Stromal cell of bone marrow (primary cell): Measurements from ENCODE around the gene TNNI2.
"Not testable (repeated sequence)": the region's sequence is repeated elsewhere in the genome, so short reads cannot be mapped to it uniquely, and the experiment has no call there.

Experiments
- DNase-seq: peaks from one replicate; pipeline ENCODE4 v3.0.0-alpha.2; 2012; ENCODE audit warnings: low read depth

The TNNI2 gene

DNA sequence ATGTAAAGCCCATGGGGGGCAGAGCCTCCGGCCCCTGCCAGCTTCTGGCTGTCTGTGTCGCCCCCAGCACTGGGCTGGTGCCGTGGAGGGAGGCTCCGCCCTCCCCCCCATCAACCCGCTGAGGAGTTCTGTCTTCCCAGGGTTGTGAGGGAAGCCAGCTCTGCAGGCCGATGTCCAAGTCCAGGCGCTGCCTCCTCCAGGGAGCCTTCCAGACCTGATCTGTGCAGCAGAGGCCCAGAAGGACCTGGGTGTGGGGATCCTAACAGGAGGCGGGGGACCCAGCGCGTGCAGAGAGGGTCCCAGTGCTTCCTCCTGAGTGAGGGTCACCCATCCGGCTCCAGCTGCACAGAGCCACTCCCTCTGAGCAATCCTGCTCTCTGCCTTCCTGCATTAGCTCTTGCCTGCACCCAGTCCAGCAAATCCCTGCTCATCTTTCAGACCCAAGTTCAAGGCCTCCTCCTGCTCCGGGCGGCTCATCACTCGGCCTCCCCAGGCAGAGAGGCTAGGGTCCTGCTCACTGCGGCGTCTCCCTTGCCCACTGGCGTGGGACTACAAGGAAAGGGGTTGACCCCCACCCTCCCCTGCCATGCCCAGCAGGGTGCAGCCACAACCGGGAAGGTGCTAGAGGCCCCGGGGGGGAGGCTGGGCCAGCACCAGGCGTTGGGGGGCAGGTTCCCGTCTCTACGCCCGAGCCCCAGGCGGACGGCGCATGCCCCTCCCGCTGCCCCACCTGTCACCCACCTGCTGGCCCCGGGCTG is 36.5 kb downstream of the TNNI2 start:
- DNase-seq = no peak

DNA sequence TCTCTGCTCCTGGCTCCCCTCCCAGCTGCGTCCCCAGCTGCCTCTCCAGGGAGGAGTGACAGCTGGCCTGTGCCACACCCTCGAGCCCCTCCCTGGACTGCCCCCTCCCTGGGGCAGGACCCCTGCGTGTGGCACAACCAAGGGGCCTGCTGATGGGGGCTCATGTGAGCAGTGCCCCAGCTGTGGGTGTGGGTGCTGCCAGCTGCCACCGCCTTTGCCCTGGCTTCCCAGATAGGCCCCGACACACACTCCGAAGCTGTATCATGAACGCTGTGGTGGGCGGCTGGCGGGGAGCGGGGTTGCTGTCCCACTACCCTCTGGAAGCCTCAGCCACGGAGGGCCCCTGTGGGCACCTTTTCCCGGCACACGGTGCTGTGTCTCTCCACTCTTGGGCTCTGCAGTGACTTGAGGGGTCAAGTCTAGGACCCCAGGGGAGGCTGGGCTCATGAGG is 37.1 kb downstream of the TNNI2 start:
- DNase-seq = not testable (repeated sequence)

DNA sequence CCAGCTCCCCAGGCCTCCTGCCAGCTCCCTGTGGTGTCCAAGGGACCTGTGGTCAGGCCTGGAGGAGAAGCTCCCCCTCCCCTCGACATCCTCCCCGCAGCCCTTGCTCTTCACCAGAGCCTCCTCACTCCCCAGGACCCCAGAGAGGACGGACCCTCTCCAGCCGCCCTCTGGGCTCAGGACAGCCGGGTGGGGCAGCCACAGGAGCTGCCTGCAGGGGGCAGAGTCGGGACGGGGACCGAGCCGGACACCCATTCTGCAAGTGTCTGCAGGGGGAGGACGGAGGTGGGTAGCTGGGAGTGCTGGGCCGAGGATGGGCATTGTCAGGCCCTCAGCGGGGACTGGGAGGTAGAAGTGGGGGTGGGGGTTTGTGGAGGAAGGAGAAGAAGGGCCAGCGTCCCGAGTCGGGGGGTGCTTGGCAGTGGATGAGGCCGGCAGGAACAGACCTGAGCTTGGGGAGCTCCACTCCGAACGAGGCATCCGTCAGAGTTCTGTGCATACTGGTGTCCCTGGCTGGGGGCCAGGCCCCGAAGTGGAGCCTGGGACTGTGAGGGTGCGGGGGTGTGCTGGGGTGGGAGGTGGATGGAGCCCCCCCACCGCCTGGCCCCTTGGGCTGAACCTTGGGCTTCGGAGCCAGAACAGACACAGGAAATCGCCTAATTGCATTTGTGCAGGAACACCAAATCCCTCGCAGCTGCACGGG is 37.7 kb downstream of the TNNI2 start:
- DNase-seq = no peak

DNA sequence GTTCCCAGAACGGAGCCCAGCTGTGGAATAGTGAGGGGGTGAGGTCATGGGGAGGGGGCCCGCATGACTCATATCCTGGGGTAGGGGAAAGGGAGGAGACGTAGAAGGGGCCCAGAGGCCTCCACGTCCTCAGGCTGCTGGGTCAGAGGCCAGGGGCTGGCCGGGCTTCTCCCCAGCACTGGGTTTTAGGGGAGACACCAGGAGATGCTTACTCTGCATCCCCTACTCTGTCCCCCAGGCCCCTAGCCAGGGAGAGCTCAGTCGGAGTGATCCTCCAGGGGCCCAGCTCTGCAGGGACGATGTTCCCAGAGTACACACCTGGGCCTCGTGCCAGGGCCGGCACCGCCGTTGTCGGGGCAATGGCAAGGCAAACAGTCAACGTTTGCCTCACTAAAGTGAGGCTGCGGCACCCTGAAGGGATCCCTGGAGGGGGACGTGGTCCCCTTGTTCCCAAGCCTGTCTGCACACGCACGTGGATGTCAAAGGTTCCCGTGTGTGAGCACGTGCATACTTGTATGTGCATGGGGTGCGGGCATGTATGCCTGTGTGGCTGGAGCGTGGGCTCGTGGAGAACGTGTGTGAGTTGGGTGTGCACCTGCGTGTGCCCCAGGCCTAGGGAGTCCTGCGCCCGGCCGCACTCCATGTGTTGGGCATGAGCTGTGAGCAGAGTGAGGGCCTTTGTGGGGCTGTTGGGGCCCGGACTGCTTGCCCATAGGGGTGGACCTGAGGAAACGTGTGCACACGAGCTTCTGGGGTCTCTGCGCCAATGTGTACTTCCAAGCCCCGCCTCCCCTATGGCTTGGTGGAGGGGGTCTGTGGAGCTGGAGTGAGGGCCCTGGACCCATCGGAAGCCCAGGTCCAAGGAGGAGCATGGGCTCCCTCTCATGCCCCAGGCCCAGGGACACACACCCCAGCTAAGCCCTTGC is 38.7 kb downstream of the TNNI2 start:
- no peak for DNase-seq

DNA sequence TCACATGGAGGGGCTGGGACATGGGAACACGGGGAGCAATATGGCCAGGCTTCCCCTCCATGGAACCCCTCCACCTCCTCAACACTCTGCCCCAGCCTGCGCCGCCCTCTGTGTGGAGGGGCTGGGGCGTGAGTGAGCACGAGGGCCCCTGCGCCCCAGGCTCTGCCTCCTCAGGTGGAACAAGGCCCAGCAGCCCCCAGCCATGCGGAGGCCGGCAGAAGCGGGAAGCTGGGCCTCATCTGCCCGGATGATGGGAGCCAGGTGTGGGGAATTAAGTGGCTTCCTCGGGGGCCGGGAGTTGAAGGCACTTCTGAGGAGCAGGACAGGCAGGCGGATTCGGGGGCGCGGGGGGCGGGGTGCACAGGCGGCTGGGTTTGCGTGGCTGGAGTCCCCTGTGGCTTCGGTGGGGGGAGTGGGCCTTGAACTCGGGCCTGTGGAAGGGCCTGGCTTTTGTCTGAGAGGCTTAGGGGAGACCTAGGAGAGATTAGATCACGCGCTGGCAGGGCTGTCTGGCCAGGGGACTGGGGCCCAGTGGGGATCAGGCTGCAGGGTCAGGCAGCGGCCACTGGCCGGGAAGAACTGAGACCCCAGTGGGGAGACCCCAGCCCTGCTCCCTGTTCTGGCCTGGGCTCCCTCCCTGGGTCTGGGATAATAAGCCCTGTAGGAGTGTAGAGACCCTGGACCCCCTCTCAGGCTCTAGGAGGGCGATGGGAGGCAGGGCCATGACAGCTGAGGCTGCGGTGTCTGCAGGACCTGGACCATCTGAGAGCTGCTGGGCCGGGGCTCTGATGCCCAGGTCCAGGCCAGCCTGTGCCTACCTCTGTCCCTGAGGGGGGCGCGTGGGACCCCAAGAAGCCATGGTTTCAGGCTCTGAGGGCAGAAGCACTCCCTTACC is 39.6 kb downstream of the TNNI2 start:
- DNase-seq = no peak

DNA sequence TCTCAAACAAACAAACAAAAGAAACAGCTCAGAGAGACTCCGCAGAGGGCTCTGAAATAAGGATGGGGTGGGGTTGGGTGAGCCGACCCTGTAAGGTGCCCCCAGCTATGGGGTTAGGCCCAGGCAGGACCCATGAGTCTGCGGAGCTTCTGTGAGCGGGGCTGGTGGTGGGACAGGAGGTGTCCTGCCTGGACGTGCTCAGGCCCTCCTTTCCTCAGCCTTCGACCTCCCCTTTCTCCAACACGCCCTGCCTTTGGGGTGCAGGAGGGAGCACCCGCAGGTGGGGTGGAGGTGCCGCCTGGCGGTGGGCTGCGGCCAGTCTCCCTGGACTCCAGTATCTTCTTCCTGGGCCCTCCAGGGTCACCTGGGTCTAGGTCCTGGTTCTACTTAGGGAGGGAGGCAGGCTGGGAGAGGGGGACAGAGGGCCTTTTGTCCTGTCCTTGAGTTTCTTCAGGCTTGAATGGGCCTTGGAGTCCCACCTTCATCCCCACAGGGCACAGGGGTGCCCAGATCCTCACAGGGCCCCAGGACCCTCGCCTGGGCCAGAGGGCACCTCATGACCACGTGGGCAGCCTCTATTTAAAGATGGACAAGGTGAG is 40.7 kb downstream of the TNNI2 start:
- no peak for DNase-seq

DNA sequence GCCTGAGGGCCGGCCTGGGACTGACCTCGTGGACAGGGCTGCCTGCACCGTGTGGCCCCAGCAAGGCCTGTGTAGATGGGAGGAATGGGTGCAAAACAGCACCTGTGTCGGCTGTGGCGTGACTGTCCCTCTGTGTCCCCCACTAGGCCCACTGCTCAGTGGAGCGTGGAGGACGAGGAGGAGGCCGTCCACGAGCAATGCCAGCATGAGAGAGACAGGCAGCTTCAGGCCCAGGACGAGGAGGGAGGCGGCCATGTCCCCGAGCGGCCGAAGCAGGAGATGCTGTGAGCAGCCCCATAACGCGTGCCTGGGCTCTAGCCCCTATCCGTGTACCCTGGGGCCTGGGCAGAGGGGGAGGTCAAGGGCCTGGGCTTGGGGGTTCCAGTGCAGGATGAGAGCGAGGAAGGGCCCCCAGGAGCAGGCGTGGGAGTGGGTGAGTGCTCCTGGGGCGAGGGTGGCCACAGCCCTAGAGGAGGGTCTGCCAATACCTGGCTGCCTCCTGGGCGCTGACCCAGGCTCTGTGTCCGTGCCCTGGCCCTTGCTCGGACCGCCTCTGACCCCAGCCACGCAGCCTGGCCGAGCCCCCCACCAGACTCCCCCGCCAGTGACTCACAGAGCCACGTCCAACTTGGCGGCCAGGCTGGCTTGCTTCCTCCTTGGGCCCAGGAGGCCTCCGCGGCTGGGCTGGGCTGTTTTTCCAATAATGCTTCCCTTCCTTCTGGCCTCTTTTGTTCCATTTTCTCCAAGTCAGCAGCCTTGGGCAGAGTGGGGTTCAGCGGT is 41.4 kb downstream of the TNNI2 start:
- DNase-seq = peak; percentile 76

DNA sequence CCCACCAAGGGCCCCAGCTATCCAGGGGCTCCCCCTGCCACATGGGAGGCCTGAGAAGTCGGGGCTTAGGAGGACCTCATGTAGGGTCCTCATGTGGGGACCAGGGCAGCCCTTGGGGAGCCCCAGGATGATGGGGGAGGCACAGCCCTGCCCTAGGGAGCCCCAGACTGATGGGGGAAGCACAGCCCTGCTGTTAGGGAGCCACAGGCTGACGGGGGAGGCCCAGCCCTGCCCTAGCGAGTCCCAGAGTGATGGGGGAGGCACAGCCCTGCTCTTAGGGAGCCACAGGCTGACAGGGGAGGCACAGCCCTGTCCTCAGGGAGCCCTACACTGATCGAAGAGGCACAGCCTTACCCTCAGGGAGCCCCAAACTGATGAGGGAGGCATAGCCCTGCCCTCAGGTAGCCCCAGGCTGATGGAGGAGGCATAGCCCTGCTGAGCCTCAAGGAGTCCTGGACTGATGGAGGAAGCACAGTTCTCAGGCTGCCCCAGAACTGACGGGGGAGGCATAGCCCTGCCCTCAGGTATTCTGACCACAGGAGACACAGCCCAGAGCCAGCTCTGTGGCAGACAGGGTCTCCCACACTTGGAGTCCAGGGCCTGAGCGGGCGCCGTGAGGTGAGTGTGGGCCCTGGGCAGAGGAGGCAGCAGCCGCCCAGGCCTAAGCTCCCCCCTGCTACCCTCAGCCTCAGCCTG is 42.1 kb downstream of the TNNI2 start:
- DNase-seq = no peak

DNA sequence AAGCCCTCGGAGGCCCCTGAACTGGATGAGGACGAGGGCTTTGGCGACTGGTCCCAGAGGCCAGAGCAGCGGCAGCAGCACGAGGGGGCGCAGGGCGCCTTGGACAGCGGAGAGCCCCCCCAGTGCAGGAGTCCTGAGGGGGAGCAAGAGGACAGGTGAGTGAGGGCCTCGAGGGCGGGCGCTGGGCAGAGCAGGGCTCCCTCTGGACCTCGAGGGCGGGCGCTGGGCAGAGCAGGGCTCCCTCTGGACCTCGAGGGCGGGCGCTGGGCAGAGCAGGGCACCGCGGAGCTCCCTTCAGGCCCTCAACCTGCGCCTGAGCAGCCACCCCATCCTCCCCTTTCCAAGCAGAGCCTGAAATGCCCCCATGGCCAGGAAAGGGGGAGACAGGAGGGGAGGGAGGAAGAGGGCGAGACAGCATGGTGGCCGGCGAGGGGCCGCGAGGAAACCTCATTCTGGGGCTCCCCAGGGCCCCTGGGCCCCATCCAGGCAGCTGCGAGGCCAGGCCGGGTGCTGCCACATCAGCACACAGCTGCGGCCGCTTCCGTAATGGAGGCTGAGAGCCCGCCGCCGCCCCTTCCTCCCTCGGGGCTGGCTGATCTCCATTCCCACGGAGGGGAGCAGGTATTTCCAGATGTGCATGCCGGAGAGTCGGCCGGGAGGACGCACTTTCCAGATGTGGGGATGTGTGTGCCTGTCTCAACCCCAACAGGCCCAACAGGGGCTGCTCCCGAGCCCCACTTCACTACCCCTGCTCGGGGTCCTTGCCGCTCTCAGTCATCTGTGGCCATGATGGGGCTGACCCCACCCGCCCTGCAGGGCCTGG is 42.9 kb downstream of the TNNI2 start:
- DNase-seq = no peak

DNA sequence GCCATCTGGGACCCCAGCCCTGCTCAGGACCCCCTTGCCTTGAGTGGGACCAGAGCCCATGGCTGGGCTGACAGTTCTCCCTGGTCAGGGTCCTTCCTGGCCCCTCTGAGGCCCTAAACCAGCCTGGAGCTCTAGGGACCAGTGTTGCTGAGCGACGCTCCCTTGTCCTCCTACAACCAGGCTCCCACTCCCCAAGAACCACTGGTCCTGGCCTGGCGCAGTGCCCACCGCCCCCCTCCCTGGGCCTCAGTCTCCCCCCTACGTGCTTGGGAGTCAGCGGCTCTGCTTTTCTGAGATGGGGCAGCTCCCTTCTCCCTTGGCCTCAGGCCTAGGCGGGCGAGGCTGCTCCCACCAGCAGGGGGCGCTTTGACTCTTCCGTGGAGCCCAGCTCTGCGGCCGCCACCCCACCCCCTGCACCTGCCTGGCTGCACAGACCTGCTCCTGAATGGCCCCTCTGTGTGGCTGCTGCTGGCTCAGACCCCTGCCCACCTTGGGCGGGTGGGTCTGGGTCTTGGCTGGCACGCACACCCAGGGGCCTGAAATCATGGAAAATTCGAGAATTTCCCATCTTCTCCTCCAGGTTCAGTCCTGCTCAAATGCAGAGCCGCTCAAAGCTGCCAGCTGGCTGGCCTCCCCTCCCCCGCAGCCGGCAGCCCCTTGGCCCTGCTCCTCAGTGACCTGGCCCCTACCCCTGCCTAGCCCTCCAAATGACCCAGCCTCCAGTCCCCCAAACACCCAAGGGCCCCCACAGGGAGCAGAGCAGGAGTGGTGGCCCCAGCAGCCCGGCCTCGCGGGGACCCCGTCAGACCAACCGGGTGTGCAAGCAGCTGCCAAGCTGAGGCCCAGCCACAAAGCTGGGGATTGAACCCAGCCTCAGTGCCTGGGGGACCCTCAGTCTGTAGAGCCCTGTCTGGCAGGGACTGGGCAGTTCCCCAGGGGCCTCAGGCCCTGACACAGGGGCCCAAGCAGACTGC is 43.8 kb downstream of the TNNI2 start:
- DNase-seq = peak; percentile 45

DNA sequence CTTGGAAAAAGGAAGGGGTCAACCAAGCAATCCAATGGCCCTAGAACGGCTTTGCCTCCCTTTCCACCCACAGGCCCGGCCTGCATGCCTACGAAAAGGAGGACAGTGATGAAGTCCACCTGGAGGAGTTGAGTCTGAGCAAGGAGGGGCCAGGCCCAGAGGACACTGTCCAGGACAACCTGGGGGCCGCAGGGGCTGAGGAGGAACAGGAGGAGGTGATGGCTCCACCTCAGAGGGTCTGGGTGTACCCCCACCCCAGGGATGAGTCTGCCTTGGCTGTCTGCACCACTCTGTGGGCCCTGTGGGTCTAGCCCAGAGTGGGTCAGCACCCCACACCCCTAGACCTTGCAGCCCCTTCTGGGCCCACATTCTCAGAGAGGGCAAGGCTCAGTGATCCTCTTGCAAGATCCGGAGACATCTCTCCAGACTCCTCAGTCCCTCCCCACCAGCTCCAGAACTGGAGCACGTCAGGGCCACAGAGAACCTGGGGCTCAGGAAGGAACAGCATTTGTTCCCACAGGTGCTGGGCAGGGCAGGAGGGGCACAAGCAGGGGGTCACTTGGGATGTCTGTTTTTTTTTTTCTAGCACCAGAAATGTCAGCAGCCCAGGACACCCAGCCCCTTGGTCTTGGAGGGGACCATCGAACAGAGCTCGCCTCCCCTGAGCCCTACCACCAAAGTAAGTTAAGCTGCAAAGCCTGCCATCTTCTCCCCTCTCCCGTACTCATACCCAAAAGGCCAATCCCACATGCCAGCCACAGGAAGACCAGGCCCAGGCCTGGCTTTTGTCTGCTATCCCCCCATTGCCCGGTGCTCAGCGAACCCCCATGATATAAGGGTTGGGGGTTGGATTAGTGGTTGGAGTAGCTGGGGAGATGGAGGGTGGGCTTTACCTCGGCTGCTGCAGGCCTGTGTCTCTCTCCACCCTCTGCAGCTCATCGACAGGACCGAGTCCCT is 44.8 kb downstream of the TNNI2 start:
- no peak for DNase-seq

DNA sequence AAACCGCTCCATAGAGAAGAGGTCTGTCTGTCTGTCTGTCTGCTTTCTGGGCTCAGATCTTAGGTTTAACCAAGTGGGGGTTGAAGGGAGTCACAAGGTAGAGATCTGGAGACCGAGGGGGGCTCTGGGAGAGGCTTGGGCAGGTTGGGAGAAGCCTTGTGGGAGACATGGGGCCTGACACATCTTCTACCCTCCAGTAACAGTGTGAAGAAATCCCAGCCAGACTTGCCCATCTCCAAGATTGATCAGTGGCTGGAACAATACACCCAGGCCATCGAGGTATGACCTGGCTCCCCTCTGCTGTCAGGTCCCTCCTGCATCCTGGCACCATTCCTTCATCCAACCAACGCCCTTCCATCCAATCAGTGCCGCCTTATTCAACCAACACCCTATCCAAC is 45.5 kb downstream of the TNNI2 start:
- no peak for DNase-seq

DNA sequence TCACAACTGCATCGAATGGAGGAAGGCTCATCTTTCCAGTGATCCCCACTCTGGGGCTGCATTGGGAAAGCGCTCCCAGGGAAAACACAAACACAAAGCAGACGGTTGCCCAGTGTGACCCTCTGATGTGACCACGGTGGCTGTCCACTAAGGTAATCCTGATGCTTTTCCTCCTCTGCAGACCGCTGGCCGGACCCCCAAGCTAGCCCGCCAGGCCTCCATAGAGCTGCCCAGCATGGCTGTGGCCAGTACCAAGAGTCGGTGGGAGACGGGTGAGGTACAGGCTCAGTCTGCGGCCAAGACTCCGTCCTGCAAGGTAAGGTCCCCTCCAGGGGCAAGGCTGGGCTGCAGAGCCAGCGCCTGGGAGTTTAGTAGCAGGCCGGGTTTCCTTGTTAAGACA is 47.8 kb downstream of the TNNI2 start:
- DNase-seq = not testable (repeated sequence)

DNA sequence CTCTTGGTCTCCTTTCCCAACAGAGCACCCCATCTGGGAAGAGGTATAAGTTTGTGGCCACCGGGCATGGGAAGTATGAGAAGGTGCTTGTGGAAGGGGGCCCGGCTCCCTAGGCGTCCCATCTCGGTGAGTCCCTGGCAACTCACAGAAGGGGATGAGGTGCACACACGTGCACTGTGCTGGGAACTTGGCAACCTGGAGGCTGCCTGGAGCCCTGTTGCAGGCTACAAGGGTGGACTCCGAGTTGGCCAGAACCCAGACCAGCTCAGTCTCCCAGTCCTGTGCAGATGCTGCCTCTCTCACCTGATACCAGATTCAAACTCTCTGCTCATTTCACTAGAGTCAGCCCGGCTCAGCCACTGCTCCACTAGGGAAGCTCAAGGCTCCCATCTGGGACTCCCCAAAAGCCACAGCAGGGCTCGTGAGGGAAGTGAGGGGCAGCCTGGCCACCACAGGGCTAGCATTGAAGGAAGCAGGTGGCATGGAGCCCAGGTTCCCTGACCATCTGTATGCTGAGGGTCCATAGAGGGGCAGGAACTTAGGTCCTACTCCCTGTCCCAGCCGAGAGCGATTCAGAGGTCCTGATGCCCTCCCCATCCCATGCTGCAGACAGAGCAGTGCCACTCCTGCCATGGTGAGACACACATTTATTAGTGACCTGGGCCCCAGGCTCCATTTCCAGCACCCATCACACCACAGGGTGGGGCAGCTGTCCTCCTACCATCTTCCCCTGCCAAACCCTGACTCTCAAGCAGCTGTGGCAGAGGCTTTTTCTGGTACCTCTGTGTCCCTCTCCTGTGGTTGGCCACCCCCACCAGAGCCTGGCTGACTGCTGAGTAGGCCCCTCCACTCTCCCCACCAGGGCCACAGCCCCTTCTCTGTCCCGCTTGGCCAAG is 48.9 kb downstream of the TNNI2 start:
- DNase-seq = no peak

DNA sequence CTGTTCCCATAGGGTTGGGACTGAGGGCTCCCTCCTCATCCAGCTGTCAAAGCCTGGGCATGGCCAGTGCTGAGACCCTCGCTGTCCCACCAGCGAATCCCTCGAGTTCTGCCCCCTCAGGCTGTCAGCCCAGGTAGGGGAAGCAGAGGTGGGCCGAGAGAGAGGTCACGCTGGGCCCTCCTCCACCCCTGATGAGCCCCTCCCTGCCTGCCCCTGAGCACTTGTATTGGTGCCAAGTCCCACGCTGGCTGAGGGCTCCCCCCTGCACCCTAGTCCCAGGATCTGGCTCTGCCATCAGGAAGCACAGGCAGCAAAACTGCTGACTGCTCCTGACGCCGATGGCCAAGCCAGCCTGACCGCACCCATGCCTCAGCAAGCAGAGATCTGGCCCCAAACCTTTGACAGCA is 49.6 kb downstream of the TNNI2 start:
- DNase-seq = no peak
